ENCODE results near the gene XAF1.

The XAF1 gene

GRCh38 chr17:6755281-6755680 lies 565 bp upstream of the XAF1 start:
- Histone ChIP-seq H3K79me2 (ENCODE audit: insufficient read depth, low read length) (no peaks in the 10 kb centered on the region), H3K9me3 (ENCODE audit: insufficient read depth, low read depth, low read length) (no peaks in the 10 kb centered on the region), H3K4me1 (ENCODE audit: insufficient read depth, low read length, poor library complexity, severe bottlenecking) (no peaks in the 10 kb centered on the region), H3K27me3 (ENCODE audit: insufficient read depth, low read length, poor library complexity, severe bottlenecking) (no peaks in the 10 kb centered on the region), H3K4me2 (ENCODE audit: low read depth, low read length, poor library complexity, severe bottlenecking) (no peak overlapping the region), H3K4me3 (ENCODE audit: low read length, poor library complexity, severe bottlenecking) (no peak overlapping the region), H2AFZ (ENCODE audit: low read length) (no peak overlapping the region; the same call in 1 of the 2 replicates), H3K9ac (ENCODE audit: low read depth, low read length, poor library complexity, severe bottlenecking) (no peak overlapping the region), H3K36me3 (ENCODE audit: insufficient read depth, low read length) (no peaks in the 10 kb centered on the region), H3F3A (ENCODE audit: low read depth) (no peaks in the 10 kb centered on the region), H4K20me1 (ENCODE audit: insufficient read depth, low read length, poor library complexity, severe bottlenecking) (no peaks in the 10 kb centered on the region), H3K9me2 (replicated peaks; ENCODE audit: low read depth, low read length) (no peaks in the 10 kb centered on the region)
- TF ChIP-seq CTCF (conservative IDR thresholded peaks at IDR 0.05; ENCODE audit: low read length) = no peak
- TF ChIP-seq EZH2phosphoT487 (IDR thresholded peaks at IDR 0.05; ENCODE audit: borderline replicate concordance) = no peak

GRCh38 chr17:6756425-6757031 lies 682 bp downstream of the XAF1 start:
- Histone ChIP-seq H4K20me1 (ENCODE audit: insufficient read depth, low read length, poor library complexity, severe bottlenecking) (no peaks in the 10 kb centered on the region), H3K79me2 (ENCODE audit: insufficient read depth, low read length) (no peaks in the 10 kb centered on the region), H3K36me3 (ENCODE audit: insufficient read depth, low read length) (no peaks in the 10 kb centered on the region), H2AFZ (ENCODE audit: low read length) (peak overlapping the region; percentile 55; the same call in 1 of the 2 replicates), H3K27me3 (ENCODE audit: insufficient read depth, low read length, poor library complexity, severe bottlenecking) (no peaks in the 10 kb centered on the region), H3K4me1 (ENCODE audit: insufficient read depth, low read length, poor library complexity, severe bottlenecking) (no peaks in the 10 kb centered on the region), H3K9me2 (replicated peaks; ENCODE audit: low read depth, low read length) (no peaks in the 10 kb centered on the region), H3K9ac (ENCODE audit: low read depth, low read length, poor library complexity, severe bottlenecking) (no peak overlapping the region), H3F3A (ENCODE audit: low read depth) (no peaks in the 10 kb centered on the region), H3K4me3 (ENCODE audit: low read length, poor library complexity, severe bottlenecking) (no peak overlapping the region), H3K9me3 (ENCODE audit: insufficient read depth, low read depth, low read length) (no peaks in the 10 kb centered on the region), H3K4me2 (ENCODE audit: low read depth, low read length, poor library complexity, severe bottlenecking) (no peak overlapping the region)
- TF ChIP-seq EZH2phosphoT487 (IDR thresholded peaks at IDR 0.05; ENCODE audit: borderline replicate concordance) (no peak), CTCF (conservative IDR thresholded peaks at IDR 0.05; ENCODE audit: low read length) (no peak)

GRCh38 chr17:6757747-6758146 lies 1.9 kb downstream of the XAF1 start:
- Histone ChIP-seq H3K9ac (ENCODE audit: low read depth, low read length, poor library complexity, severe bottlenecking) (no peak overlapping the region), H3K4me3 (ENCODE audit: low read length, poor library complexity, severe bottlenecking) (no peak overlapping the region), H3F3A (ENCODE audit: low read depth) (no peaks in the 10 kb centered on the region), H3K9me3 (ENCODE audit: insufficient read depth, low read depth, low read length) (no peaks in the 10 kb centered on the region), H2AFZ (ENCODE audit: low read length) (no peak overlapping the region), H3K79me2 (ENCODE audit: insufficient read depth, low read length) (no peaks in the 10 kb centered on the region), H3K4me2 (ENCODE audit: low read depth, low read length, poor library complexity, severe bottlenecking) (no peak overlapping the region), H3K9me2 (replicated peaks; ENCODE audit: low read depth, low read length) (no peaks in the 10 kb centered on the region), H3K36me3 (ENCODE audit: insufficient read depth, low read length) (no peaks in the 10 kb centered on the region), H3K27me3 (ENCODE audit: insufficient read depth, low read length, poor library complexity, severe bottlenecking) (no peaks in the 10 kb centered on the region), H4K20me1 (ENCODE audit: insufficient read depth, low read length, poor library complexity, severe bottlenecking) (no peaks in the 10 kb centered on the region), H3K4me1 (ENCODE audit: insufficient read depth, low read length, poor library complexity, severe bottlenecking) (no peaks in the 10 kb centered on the region)
- TF ChIP-seq CTCF (conservative IDR thresholded peaks at IDR 0.05; ENCODE audit: low read length) = no peak
- TF ChIP-seq EZH2phosphoT487 (IDR thresholded peaks at IDR 0.05; ENCODE audit: borderline replicate concordance) = no peak

Measured in Loucy (cell line).